Measurements from ENCODE around the gene CRADD.
"Not testable (repeated sequence)": the region's sequence is repeated elsewhere in the genome, so short reads cannot be mapped to it uniquely, and the experiment has no call there.

The CRADD gene

GRCh38 chr12:93849946-93850345 is 172.8 kb downstream of the CRADD start:
- no peak for DNase-seq

GRCh38 chr12:93850481-93851256 is 173.5 kb downstream of the CRADD start:
- DNase-seq: no peak

- peak in 1 of 5 donors; percentile 78 for DNase-seq
Observed at GRCh38 chr12:93851257-93851671, 174.1 kb downstream of the CRADD start.

- no peak for DNase-seq
Observed at GRCh38 chr12:93852173-93852591, 175.0 kb downstream of the CRADD start.

GRCh38 chr12:93853698-93854478 is 176.7 kb downstream of the CRADD start:
- DNase-seq: no peak

- no peak for DNase-seq
Observed at GRCh38 chr12:93855261-93855660, 178.1 kb downstream of the CRADD start.

- DNase-seq: no peak
Observed at GRCh38 chr12:93856611-93857010, 179.4 kb downstream of the CRADD start.

- DNase-seq: no peak
Observed at GRCh38 chr12:93857279-93857938, 180.2 kb downstream of the CRADD start.

GRCh38 chr12:93857991-93858447 is 180.8 kb downstream of the CRADD start:
- no peak for DNase-seq

- DNase-seq: no peak
Observed at GRCh38 chr12:93860668-93861373, 183.6 kb downstream of the CRADD start.

GRCh38 chr12:93862424-93862823 is 185.2 kb downstream of the CRADD start:
- no peak for DNase-seq

- no peak for DNase-seq
Observed at GRCh38 chr12:93865751-93866150, 188.6 kb downstream of the CRADD start.

GRCh38 chr12:93868771-93869170 is 191.6 kb downstream of the CRADD start:
- no peak for DNase-seq

- DNase-seq: no peak
Observed at GRCh38 chr12:93870020-93870795, 193.0 kb downstream of the CRADD start.

- DNase-seq: not testable (repeated sequence)
Observed at GRCh38 chr12:93871566-93871965, 194.4 kb downstream of the CRADD start.

GRCh38 chr12:93873561-93873960 is 196.4 kb downstream of the CRADD start:
- no peak for DNase-seq

GRCh38 chr12:93875157-93875556 is 198.0 kb downstream of the CRADD start:
- DNase-seq: no peak

- no peak for DNase-seq
Observed at GRCh38 chr12:93876360-93876759, 199.2 kb downstream of the CRADD start.

- no peak for DNase-seq
Observed at GRCh38 chr12:93877446-93877845, 200.3 kb downstream of the CRADD start.

GRCh38 chr12:93879476-93880421 is 202.6 kb downstream of the CRADD start:
- no peak for DNase-seq
